ENCODE results near the gene TAPT1. TPM values are rescaled to one million over a fixed set of nuclear protein-coding genes. Genes with fewer than 3 reads are reported as not detected.
A peak's percentile ranks its signal among the peaks of the same experiment; 100 is the strongest.

The TAPT1 gene
- polyA plus RNA-seq, 1 of the 3 experiments (the other 2 are of a cell fraction) = 6.2 TPM

DNA sequence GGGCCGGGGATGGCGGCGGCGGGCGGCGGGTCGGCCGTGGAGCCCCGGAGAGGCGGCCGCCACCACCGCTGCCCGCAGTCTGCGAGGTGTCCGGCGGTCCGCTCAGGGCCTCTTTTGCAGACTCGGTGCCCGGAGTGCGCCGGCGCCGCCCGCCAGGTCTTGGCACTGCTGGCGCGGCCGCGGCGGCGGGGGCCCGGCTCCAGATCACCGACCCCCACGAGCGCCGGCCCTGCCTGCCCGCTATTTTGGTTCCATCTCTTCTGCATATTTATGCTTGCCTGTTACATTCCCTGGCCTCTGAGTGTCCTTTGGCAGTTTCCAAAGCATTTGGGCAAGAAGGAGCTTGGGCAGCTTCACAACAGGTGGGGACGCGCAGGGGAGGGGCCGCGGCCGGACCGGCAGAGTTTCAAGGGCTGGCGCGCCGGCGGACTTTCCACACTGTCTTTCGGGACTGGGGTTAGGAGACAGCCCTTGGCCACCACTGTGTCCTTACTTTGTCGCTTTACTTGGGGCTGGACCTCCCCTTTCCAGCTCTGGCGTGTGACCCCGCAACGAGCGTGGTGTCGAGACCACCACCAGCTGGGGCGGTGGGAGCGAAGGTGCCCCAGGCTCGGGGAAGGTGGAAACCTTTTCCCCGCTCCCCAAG is 668 bp upstream of the TAPT1 start:
- Histone ChIP-seq H3K9me3 (no peaks in the 10 kb centered on the region), H2AFZ (ENCODE audit: low read depth) (peak overlapping the region; percentile 75), H3K9me2 (no peaks in the 10 kb centered on the region), H3K27ac (ENCODE audit: low read depth in 2 of 2, low read length in 1 of 2) (peak overlapping the region; percentile 73 to 89), H3K4me1 (ENCODE audit: control insufficient read depth in 1 of 2, insufficient read depth in 2 of 2, low read depth in 1 of 2, low read length in 1 of 2) (peaks cover 15 to 20% of the 10 kb centered on the region in 2 experiments; a peak in 3 of 4 replicates), H3K27me3 (ENCODE audit: insufficient read depth) (no peaks in the 10 kb centered on the region), H3K4me3 (ENCODE audit: low read depth in 2 of 2, low read length in 1 of 2) (peak overlapping the region; percentile 83 to 89), H4K20me1 (ENCODE audit: insufficient read depth) (no peaks in the 10 kb centered on the region), H3K79me2 (ENCODE audit: insufficient read depth) (peaks cover 52% of the 10 kb centered on the region), H3K4me2 (peak overlapping the region; percentile 97), H3K9ac (peak overlapping the region; percentile 87), H3K36me3 (replicated peaks in 1 of 2; ENCODE audit: control insufficient read depth in 1 of 2, insufficient read depth in 2 of 2, low read length in 1 of 2) (peaks cover 0 to 11% of the 10 kb centered on the region in 2 experiments), H3F3A (replicated peaks; ENCODE audit: insufficient read depth) (peaks cover 14% of the 10 kb centered on the region)
- ChIA-PET POLR2A (no interaction called here), CTCF (interaction anchor here (1.2 to 1.5 kb wide), 2 partner anchors 38 to 271 kb away, joined by 3 read pairs; no protein-coding TSS in a partner anchor)
- DNase-seq = peak; percentile 76
- 0 out of 2 replicates have a peak, but pooled peaks have one; percentile 5 for TF ChIP-seq MAX (IDR thresholded peaks at IDR 0.05; ENCODE audit: low read depth)
- no peak for TF ChIP-seq CTCF (IDR thresholded peaks at IDR 0.05)
- TF ChIP-seq, protein P1, sequence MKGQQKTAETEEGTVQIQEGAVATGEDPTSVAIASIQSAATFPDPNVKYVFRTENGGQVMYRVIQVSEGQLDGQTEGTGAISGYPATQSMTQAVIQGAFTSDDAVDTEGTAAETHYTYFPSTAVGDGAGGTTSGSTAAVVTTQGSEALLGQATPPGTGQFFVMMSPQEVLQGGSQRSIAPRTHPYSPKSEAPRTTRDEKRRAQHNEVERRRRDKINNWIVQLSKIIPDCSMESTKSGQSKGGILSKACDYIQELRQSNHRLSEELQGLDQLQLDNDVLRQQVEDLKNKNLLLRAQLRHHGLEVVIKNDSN (IDR thresholded peaks at IDR 0.05; ENCODE audit: borderline replicate concordance, low read depth) = no peak
- peak; percentile 56; the same call in 1 of the 2 replicates for TF ChIP-seq FOXJ3 (CRISPR knock-in tag; IDR thresholded peaks at IDR 0.05)
- TF ChIP-seq, protein P2, sequence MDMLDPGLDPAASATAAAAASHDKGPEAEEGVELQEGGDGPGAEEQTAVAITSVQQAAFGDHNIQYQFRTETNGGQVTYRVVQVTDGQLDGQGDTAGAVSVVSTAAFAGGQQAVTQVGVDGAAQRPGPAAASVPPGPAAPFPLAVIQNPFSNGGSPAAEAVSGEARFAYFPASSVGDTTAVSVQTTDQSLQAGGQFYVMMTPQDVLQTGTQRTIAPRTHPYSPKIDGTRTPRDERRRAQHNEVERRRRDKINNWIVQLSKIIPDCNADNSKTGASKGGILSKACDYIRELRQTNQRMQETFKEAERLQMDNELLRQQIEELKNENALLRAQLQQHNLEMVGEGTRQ (IDR thresholded peaks at IDR 0.05; ENCODE audit: borderline replicate concordance, low read depth, low read length) = no peak
- WGBS (ENCODE audit: low lambda C conversion rate) = under 1% methylated on average over 19 of the region's 57 CpGs

- no peaks in the 10 kb centered on the region for H3K9me3 ChIP-seq
- CTCF ChIA-PET = interaction anchor here (0.7 to 1.4 kb wide), 3 partner anchors 14 to 23 kb away, joined by 3 read pairs; no protein-coding TSS in a partner anchor
- H3K36me3 ChIP-seq (replicated peaks in 1 of 2; ENCODE audit: control insufficient read depth in 1 of 2, insufficient read depth in 2 of 2, low read length in 1 of 2) = peaks cover 0 to 11% of the 10 kb centered on the region in 2 experiments
- H3K27me3 ChIP-seq (ENCODE audit: insufficient read depth) = no peaks in the 10 kb centered on the region
- no peaks in the 10 kb centered on the region for H3K9me2 ChIP-seq
- H3K9ac ChIP-seq = peak overlapping the region; percentile 68
- peak overlapping the region; percentile 88 for H3K4me2 ChIP-seq
- no peak for DNase-seq
- H4K20me1 ChIP-seq (ENCODE audit: insufficient read depth) = no peaks in the 10 kb centered on the region
- peaks cover 12 to 15% of the 10 kb centered on the region in 2 experiments; a peak in 3 of 4 replicates for H3K4me1 ChIP-seq (ENCODE audit: control insufficient read depth in 1 of 2, insufficient read depth in 2 of 2, low read depth in 1 of 2, low read length in 1 of 2)
- 14% methylated on average over 6 of the region's 6 CpGs for WGBS (ENCODE audit: low lambda C conversion rate)
- TF ChIP-seq CTCF (IDR thresholded peaks at IDR 0.05) (0 out of 2 replicates have a peak, but pooled peaks have one; percentile 15), JUND (IDR thresholded peaks at IDR 0.05) (no peak)
- TF ChIP-seq, protein P3, sequence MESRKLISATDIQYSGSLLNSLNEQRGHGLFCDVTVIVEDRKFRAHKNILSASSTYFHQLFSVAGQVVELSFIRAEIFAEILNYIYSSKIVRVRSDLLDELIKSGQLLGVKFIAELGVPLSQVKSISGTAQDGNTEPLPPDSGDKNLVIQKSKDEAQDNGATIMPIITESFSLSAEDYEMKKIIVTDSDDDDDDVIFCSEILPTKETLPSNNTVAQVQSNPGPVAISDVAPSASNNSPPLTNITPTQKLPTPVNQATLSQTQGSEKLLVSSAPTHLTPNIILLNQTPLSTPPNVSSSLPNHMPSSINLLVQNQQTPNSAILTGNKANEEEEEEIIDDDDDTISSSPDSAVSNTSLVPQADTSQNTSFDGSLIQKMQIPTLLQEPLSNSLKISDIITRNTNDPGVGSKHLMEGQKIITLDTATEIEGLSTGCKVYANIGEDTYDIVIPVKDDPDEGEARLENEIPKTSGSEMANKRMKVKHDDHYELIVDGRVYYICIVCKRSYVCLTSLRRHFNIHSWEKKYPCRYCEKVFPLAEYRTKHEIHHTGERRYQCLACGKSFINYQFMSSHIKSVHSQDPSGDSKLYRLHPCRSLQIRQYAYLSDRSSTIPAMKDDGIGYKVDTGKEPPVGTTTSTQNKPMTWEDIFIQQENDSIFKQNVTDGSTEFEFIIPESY (IDR thresholded peaks at IDR 0.05; ENCODE audit: borderline replicate concordance, low read depth) = no peak
- peak overlapping the region; percentile 81 for H2AFZ ChIP-seq (ENCODE audit: low read depth)
- peak overlapping the region; percentile 36 to 82; a peak in 3 of 4 replicates for H3K27ac ChIP-seq (ENCODE audit: low read depth in 2 of 2, low read length in 1 of 2)
- peaks cover 14% of the 10 kb centered on the region for H3F3A ChIP-seq (replicated peaks; ENCODE audit: insufficient read depth)
- H3K4me3 ChIP-seq (ENCODE audit: low read depth in 2 of 2, low read length in 1 of 2) = peak overlapping the region; percentile 76 to 89
- peaks cover 65% of the 10 kb centered on the region for H3K79me2 ChIP-seq (ENCODE audit: insufficient read depth)
- POLR2A ChIA-PET = no interaction called here
Measured at GRCh38 chr4:16225167-16225862, 956 bp downstream of the TAPT1 start.
